BLaER1 treated with 17β-estradiol and CSF1 and Interleukin-3, amounts not matched to agents 10 nM and 100 nM (cell line): Measurements from ENCODE around the gene MEGF6.

ENCODE experiments used
- H3K27ac ChIP-seq, 11 experiments: shearing (Covaris generic); formaldehyde crosslinking; 2 replicates each; pipeline ENCODE4 v1.8.1; 2022
- H3K27me3 ChIP-seq, 11 experiments: shearing (Covaris generic); formaldehyde crosslinking; 2 replicates each; pipeline ENCODE4 v1.8.1; 2022
- H3K36me3 ChIP-seq, 11 experiments: shearing (Covaris generic); formaldehyde crosslinking; 2 replicates each; pipeline ENCODE4 v1.8.1; 2022
- H3K4me1 ChIP-seq, 10 experiments: shearing (Covaris generic); formaldehyde crosslinking; 2 replicates each; pipeline ENCODE4 v1.8.1; 2022
- H3K4me2 ChIP-seq, 11 experiments: shearing (Covaris generic); formaldehyde crosslinking; 2 replicates each; pipeline ENCODE4 v1.8.1; 2022
- H3K4me3 ChIP-seq, 10 experiments: shearing (Covaris generic); formaldehyde crosslinking; 2 replicates each; pipeline ENCODE4 v1.8.1; 2022
- H3K9ac ChIP-seq, 11 experiments: shearing (Covaris generic); formaldehyde crosslinking; 2 replicates each; pipeline ENCODE4 v1.8.1; 2022
- H3K9me3 ChIP-seq, 11 experiments: shearing (Covaris generic); formaldehyde crosslinking; replicated peaks in 1 of 11; 2 replicates each; pipeline ENCODE4 v1.8.1; 2022
- H4K20me1 ChIP-seq, 11 experiments: shearing (Covaris generic); formaldehyde crosslinking; 2 replicates each; pipeline ENCODE4 v1.8.1; 2022
- Cebpa-rat ChIP-seq, 11 experiments: shearing (Covaris generic); IDR thresholded peaks; 2 replicates each; pipeline ENCODE4 v1.8.1; 2022

The MEGF6 gene

DNA sequence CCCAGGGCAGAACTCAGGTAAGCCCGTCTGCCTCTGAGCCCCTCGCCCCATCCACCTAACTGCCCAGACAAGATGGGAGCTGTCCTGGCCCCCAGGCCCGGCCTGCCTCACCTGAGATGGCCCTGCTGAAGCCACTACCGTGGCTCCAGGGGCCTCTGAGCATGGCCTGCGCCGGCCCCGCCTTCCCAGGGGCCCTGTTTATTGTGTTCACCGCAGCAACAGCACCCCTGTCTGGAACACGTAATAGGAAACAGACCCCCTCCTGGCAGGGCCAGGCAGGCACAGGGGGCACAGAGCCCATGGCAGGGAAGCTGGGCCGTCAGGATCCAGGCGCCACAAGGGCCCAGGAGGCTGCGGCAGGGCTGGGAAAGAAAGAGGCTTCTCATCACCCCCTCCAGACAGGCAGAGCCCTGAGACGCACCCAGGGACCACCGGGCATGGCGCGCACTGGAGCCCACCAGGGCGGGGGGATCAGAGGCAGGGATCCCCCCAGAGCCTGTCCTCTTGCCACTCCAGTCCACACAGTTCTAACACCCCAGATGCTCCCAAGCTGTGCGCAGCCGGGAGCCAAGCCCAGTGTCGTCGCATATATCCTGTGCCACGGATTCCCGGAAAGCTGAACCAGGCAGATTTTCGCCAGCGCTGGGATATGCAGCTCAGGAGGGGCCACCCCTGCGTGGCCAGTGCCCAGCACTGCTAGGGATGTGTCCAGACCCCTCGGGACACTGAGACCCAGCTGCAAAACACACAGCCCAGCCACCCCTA, 94.2 kb downstream of the MEGF6 start:
- Histone ChIP-seq H3K9me3 (peaks cover 0 to 8% (median 4%) of the 10 kb centered on the region in 11 experiments; a peak in 6 of 22 replicates), H3K4me2 (peak overlapping the region; percentile 70 to 97 (median 88)), H3K36me3 (peaks cover 0 to 32% (median 8%) of the 10 kb centered on the region in 11 experiments; a peak in 11 of 22 replicates), H3K27me3 (peaks cover 0 to 12% (median 0%) of the 10 kb centered on the region in 11 experiments; a peak in 5 of 22 replicates), H3K9ac (peak overlapping the region in 10 of 11 experiments; percentile 3 to 68 (median 62); a peak in 17 of 22 replicates), H3K27ac (peak overlapping the region in 8 of 11 experiments; percentile 53 to 79 (median 72); a peak in 15 of 22 replicates), H4K20me1 (peaks cover 39 to 86% (median 78%) of the 10 kb centered on the region in 11 experiments; a peak in 20 of 22 replicates), H3K4me3 (peak overlapping the region in 3 of 10 experiments; percentile 16 to 32 (median 31); a peak in 4 of 20 replicates), H3K4me1 (peaks cover 37 to 100% (median 83%) of the 10 kb centered on the region in 10 experiments)
- no peak for TF ChIP-seq Cebpa-rat (IDR thresholded peaks at IDR 0.05)

DNA sequence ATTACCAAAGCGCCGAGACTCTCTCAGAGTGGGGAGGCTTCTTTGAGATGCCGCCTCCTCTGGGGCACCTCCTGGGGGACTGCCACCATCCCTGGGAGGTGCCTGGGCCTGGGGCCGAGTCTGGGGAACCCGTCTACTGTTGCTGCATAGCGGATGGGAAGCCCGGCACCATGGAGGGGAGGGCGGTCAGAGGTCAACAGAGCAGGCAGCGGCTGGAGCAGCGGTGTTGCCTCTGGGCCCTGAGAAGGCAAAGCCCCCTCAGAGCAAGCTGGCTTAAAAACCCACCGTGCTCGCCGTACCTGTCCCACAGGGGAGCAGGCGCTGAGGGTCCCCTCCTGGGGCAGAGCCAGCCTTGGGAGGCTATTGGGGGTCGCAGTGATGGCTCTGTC, 94.8 kb downstream of the MEGF6 start:
- peak overlapping the region; percentile 70 to 97 (median 88) for H3K4me2 ChIP-seq
- H3K9ac ChIP-seq = peak overlapping the region in 10 of 11 experiments; percentile 3 to 68 (median 62); a peak in 17 of 22 replicates
- peaks cover 33 to 86% (median 78%) of the 10 kb centered on the region in 11 experiments; a peak in 20 of 22 replicates for H4K20me1 ChIP-seq
- peaks cover 0 to 6% (median 0%) of the 10 kb centered on the region in 11 experiments; a peak in 4 of 22 replicates for H3K27me3 ChIP-seq
- peaks cover 31 to 100% (median 80%) of the 10 kb centered on the region in 10 experiments for H3K4me1 ChIP-seq
- peaks cover 0 to 8% (median 4%) of the 10 kb centered on the region in 11 experiments; a peak in 6 of 22 replicates for H3K9me3 ChIP-seq
- TF ChIP-seq Cebpa-rat (IDR thresholded peaks at IDR 0.05) = no peak; a peak in 1 of 22 replicates
- H3K4me3 ChIP-seq = peak overlapping the region in 3 of 10 experiments; percentile 16 to 32 (median 31); a peak in 4 of 20 replicates
- peaks cover 0 to 39% (median 12%) of the 10 kb centered on the region in 11 experiments; a peak in 11 of 22 replicates for H3K36me3 ChIP-seq
- peak overlapping the region in 8 of 11 experiments; percentile 53 to 79 (median 72); a peak in 15 of 22 replicates for H3K27ac ChIP-seq

DNA sequence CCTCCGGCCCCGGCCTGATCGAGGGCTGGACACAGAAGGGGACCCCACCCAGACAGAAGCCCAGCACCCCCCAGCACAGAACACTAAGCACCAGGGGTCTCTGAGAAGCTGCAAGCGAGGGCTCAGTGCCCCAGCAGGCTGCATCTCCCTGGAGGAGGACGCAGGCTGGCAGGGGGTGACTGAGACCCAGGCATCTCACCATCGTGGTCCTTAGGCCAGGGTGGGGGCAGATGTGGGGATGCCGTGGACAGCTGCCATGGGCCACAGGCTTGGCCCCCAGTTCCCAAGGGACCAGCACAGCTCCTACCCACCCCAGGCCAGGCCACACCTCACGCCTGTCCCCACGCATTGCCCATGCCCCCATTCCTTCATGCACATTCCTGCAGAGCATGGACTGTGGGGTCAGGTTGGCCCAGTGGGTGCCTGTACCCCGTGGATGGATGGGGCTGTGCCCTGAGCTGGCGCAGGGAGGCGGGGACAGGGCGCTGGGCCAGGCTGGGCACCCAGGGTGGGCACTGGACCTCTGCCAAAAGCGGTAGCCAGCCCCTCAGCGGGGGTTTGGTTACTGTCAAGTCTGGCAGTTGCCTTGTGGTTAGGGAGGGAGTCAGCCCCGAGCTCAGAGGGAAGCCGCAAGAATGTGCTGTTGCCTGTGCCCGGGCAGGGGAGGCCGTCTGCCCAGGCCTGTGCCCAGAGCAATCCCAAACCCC, 95.4 kb downstream of the MEGF6 start:
- H3K4me2 ChIP-seq = peak overlapping the region; percentile 70 to 97 (median 88)

DNA sequence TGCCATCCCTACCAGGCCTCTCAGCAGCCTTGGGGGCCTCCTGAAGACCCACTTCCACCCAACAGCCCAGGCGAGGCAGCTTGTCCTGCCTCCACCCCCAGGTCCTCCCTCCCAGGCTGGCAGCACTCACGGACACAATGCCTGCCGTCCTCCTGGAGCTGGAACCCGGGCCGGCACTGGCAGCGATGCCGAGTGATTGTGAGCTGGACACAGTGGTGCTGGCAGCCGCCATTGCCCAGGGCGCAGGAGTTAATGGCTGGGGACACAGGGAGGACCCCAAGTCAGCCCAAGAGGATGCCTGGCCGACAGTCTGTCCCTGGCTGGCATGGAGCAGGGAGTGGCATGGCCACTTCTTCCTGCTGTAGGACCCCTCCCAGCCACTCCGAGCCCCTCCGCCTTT, 96.0 kb downstream of the MEGF6 start:
- Histone ChIP-seq H3K4me2 (peak overlapping the region in 10 of 11 experiments; percentile 83 to 97 (median 90); a peak in 19 of 22 replicates), H3K36me3 (peaks cover 0 to 43% (median 12%) of the 10 kb centered on the region in 11 experiments; a peak in 11 of 22 replicates), H3K9ac (peak overlapping the region in 8 of 11 experiments; percentile 0 to 68 (median 60); a peak in 9 of 22 replicates), H3K4me1 (peaks cover 23 to 100% (median 80%) of the 10 kb centered on the region in 10 experiments), H3K9me3 (peaks cover 0 to 8% (median 4%) of the 10 kb centered on the region in 11 experiments; a peak in 6 of 22 replicates), H3K27ac (peak overlapping the region in 7 of 11 experiments; percentile 56 to 79 (median 67); a peak in 12 of 22 replicates), H3K27me3 (no peaks in the 10 kb centered on the region), H3K4me3 (no peak overlapping the region), H4K20me1 (peaks cover 25 to 86% (median 78%) of the 10 kb centered on the region in 11 experiments; a peak in 20 of 22 replicates)
- no peak for TF ChIP-seq Cebpa-rat (IDR thresholded peaks at IDR 0.05)

More for the DNA sequence above, 95.4 kb downstream of the MEGF6 start:
- peaks cover 0 to 8% (median 4%) of the 10 kb centered on the region in 11 experiments; a peak in 6 of 22 replicates for H3K9me3 ChIP-seq
- peaks cover 0 to 43% (median 12%) of the 10 kb centered on the region in 11 experiments; a peak in 11 of 22 replicates for H3K36me3 ChIP-seq
- no peak; a peak in 1 of 22 replicates for TF ChIP-seq Cebpa-rat (IDR thresholded peaks at IDR 0.05)
- peaks cover 26 to 100% (median 80%) of the 10 kb centered on the region in 10 experiments for H3K4me1 ChIP-seq
- H3K27ac ChIP-seq = peak overlapping the region in 8 of 11 experiments; percentile 53 to 79 (median 72); a peak in 15 of 22 replicates
- peaks cover 0 to under 1% (median 0%) of the 10 kb centered on the region in 11 experiments; a peak in 1 of 22 replicates for H3K27me3 ChIP-seq
- H4K20me1 ChIP-seq = peaks cover 28 to 86% (median 78%) of the 10 kb centered on the region in 11 experiments; a peak in 20 of 22 replicates
- peak overlapping the region in 9 of 11 experiments; percentile 3 to 68 (median 62); a peak in 15 of 22 replicates for H3K9ac ChIP-seq
- H3K4me3 ChIP-seq = peak overlapping the region in 1 of 10 experiments; percentile 16; a peak in 1 of 20 replicates

DNA sequence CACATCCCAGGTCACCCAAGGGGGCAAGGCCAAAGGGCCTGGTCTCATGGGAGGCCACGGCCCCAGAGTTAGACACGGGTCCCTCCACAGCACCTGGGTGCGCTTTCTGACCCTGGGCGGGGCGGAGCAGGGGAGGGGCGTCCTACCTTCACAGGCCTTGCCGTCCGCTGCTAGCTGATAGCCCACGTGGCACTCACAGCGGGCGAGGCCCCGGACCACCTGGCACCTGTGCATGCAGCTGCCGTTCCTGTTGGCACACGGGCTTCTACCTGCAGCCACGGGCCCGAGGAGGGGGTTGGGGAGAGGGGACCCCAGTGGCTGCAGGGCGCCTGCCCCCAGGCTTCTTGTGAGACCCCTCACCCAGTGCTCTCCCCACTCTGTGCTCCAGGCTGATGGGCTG, 96.9 kb downstream of the MEGF6 start:
- peaks cover 0 to 43% (median 12%) of the 10 kb centered on the region in 11 experiments; a peak in 11 of 22 replicates for H3K36me3 ChIP-seq
- H3K27me3 ChIP-seq = no peaks in the 10 kb centered on the region
- peak overlapping the region in 5 of 11 experiments; percentile 7 to 79 (median 67); a peak in 4 of 22 replicates for H3K27ac ChIP-seq
- peak overlapping the region in 4 of 11 experiments; percentile 2 to 67 (median 30); a peak in 2 of 22 replicates for H3K9ac ChIP-seq
- H3K9me3 ChIP-seq = peaks cover 0 to 8% (median 4%) of the 10 kb centered on the region in 11 experiments; a peak in 6 of 22 replicates
- peaks cover 25 to 85% (median 75%) of the 10 kb centered on the region in 11 experiments; a peak in 20 of 22 replicates for H4K20me1 ChIP-seq
- no peak overlapping the region for H3K4me3 ChIP-seq
- no peak for TF ChIP-seq Cebpa-rat (IDR thresholded peaks at IDR 0.05)
- peaks cover 23 to 99% (median 74%) of the 10 kb centered on the region in 10 experiments for H3K4me1 ChIP-seq
- peak overlapping the region in 9 of 11 experiments; percentile 83 to 97 (median 91); a peak in 18 of 22 replicates for H3K4me2 ChIP-seq

DNA sequence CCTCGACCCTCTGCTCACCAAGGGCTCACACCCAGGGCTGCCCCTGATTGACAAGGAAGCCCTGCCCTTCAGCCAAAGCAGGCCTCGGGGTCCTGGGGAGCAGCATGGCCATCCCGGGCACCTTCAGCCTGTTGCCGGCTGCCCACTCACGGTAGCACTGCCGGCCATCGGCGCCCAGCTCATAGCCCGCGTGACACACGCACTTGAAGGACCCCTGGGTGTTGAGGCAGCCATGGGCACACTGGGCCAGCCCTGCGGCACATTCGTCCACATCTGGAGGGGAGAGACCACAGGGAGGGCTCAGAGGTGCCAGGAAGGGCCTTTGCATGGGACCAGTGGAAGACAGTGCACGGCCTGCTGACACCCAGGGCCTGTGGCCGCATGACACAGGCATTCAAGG, 99.5 kb downstream of the MEGF6 start:
- Histone ChIP-seq H3K27ac (no peak overlapping the region), H3K27me3 (no peaks in the 10 kb centered on the region), H3K4me3 (no peak overlapping the region), H4K20me1 (peaks cover 18 to 88% (median 75%) of the 10 kb centered on the region in 11 experiments; a peak in 20 of 22 replicates), H3K9me3 (peaks cover 0 to 8% (median 4%) of the 10 kb centered on the region in 11 experiments; a peak in 6 of 22 replicates), H3K4me2 (peak overlapping the region in 2 of 11 experiments; percentile 37; a peak in 1 of 22 replicates), H3K4me1 (peaks cover 14 to 73% (median 55%) of the 10 kb centered on the region in 10 experiments), H3K36me3 (peaks cover 0 to 51% (median 12%) of the 10 kb centered on the region in 11 experiments; a peak in 14 of 22 replicates), H3K9ac (no peak overlapping the region)
- TF ChIP-seq Cebpa-rat (IDR thresholded peaks at IDR 0.05) = no peak

DNA sequence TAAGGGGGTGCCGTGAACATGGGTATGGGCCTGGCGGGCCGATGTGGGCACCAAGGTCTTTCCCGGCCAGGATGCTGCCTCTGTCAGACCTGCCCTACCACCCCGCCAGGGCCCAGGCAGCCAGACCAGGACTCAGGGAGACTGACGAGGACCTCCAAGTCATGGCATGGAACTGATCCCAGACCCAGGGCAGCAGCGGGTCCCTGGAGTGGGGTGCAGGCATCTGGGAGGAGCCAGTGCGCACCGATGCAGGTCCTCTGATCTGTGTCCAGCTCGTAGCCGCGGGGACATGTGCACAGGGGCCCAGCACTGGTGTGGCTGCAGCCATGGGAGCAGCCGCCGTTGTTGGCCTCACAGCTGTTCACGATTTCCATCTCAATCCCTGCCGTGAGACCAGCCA, 100.0 kb downstream of the MEGF6 start:
- no peaks in the 10 kb centered on the region for H3K27me3 ChIP-seq
- H4K20me1 ChIP-seq = peaks cover 14 to 88% (median 75%) of the 10 kb centered on the region in 11 experiments; a peak in 20 of 22 replicates
- TF ChIP-seq Cebpa-rat (IDR thresholded peaks at IDR 0.05) = no peak
- no peak overlapping the region for H3K27ac ChIP-seq
- H3K9ac ChIP-seq = no peak overlapping the region
- H3K4me1 ChIP-seq = peaks cover 8 to 68% (median 49%) of the 10 kb centered on the region in 10 experiments
- H3K4me3 ChIP-seq = no peak overlapping the region
- peaks cover 0 to 57% (median 12%) of the 10 kb centered on the region in 11 experiments; a peak in 14 of 22 replicates for H3K36me3 ChIP-seq
- H3K4me2 ChIP-seq = peak overlapping the region in 6 of 11 experiments; percentile 22 to 37 (median 30); a peak in 6 of 22 replicates
- H3K9me3 ChIP-seq = peaks cover 0 to 8% (median 4%) of the 10 kb centered on the region in 11 experiments; a peak in 6 of 22 replicates
